H9 (cell line): ENCODE data around the gene MYBPC3. TPM values are rescaled to one million over a fixed set of nuclear protein-coding genes. Genes with fewer than 3 reads are reported as not detected.

ENCODE experiments used
- DNase-seq: peaks from one replicate; pipeline ENCODE4 v3.0.0-alpha.2; 2017
- H2AFZ ChIP-seq: one replicate; pipeline ENCODE4 v1.6.1; 2013; ENCODE audit warnings: mild to moderate bottlenecking, low read length, control low read depth, moderate library complexity
- H2AK5ac ChIP-seq: 2 replicates; pipeline ENCODE4 v1.6.1; 2013; ENCODE audit warnings: low read length, control low read depth, mixed read lengths; ENCODE audit not compliant: insufficient read length
- H2BK120ac ChIP-seq: one replicate; pipeline ENCODE4 v1.6.1; 2013; ENCODE audit warnings: low read depth, mild to moderate bottlenecking, low read length, control low read depth, inconsistent platforms; ENCODE audit not compliant: poor library complexity, severe bottlenecking
- H2BK12ac ChIP-seq: 2 replicates; pipeline ENCODE4 v1.6.1; 2013; ENCODE audit warnings: low read length, control low read depth, mixed read lengths, low read depth; ENCODE audit not compliant: insufficient read length
- H2BK15ac ChIP-seq: 2 replicates; pipeline ENCODE4 v1.6.1; 2013; ENCODE audit warnings: low read depth, low read length, control low read depth
- H2BK20ac ChIP-seq: one replicate; pipeline ENCODE4 v1.6.1; 2013; ENCODE audit warnings: low read depth, mild to moderate bottlenecking, low read length, control low read depth, inconsistent platforms; ENCODE audit not compliant: poor library complexity, severe bottlenecking
- H2BK5ac ChIP-seq: 2 replicates; pipeline ENCODE4 v1.6.1; 2013; ENCODE audit warnings: low read length, control low read depth, mixed read lengths; ENCODE audit not compliant: insufficient read length
- H3K14ac ChIP-seq: 2 replicates; pipeline ENCODE4 v1.6.1; 2013; ENCODE audit warnings: low read length, control low read depth; ENCODE audit not compliant: insufficient read depth
- H3K18ac ChIP-seq: 2 replicates; pipeline ENCODE4 v1.6.1; 2013; ENCODE audit warnings: low read depth, mild to moderate bottlenecking, mixed read lengths, low read length, control low read depth; ENCODE audit not compliant: insufficient read length
- H3K23ac ChIP-seq: 2 replicates; pipeline ENCODE4 v1.6.1; 2013; ENCODE audit warnings: low read length, control low read depth, mixed read lengths, low read depth; ENCODE audit not compliant: insufficient read length
- H3K23me2 ChIP-seq: 2 replicates; pipeline ENCODE4 v1.6.1; 2013; ENCODE audit warnings: low read depth, mild to moderate bottlenecking, mixed read lengths, low read length, control low read depth; ENCODE audit not compliant: insufficient read length, poor library complexity, severe bottlenecking
- H3K27ac ChIP-seq: 2 replicates; pipeline ENCODE4 v1.5.1; 2013; ENCODE audit warnings: low read length, control low read depth, mixed read lengths, low read depth; ENCODE audit not compliant: insufficient read length
- H3K27me3 ChIP-seq: 2 replicates; pipeline ENCODE4 v1.6.1; 2013; ENCODE audit warnings: low read length, control low read depth, inconsistent platforms; ENCODE audit not compliant: insufficient read depth
- H3K4ac ChIP-seq: 2 replicates; pipeline ENCODE4 v1.6.1; 2013; ENCODE audit warnings: low read depth, mild to moderate bottlenecking, control low read depth, inconsistent platforms, low read length, moderate library complexity
- H3K4me1 ChIP-seq: 2 replicates; pipeline ENCODE4 v1.6.1; 2013; ENCODE audit warnings: low read length, control low read depth, inconsistent platforms; ENCODE audit not compliant: insufficient read depth
- H3K4me2 ChIP-seq: 2 replicates; pipeline ENCODE4 v1.6.1; 2013; ENCODE audit warnings: low read length, control low read depth, mixed read lengths; ENCODE audit not compliant: insufficient read length, insufficient read depth
- H3K56ac ChIP-seq: 2 replicates; pipeline ENCODE4 v1.6.1; 2013; ENCODE audit warnings: low read depth, mild to moderate bottlenecking, mixed read lengths, low read length, control low read depth; ENCODE audit not compliant: insufficient read length
- H3K79me1 ChIP-seq: 2 replicates; pipeline ENCODE4 v1.6.1; 2013; ENCODE audit warnings: low read depth, mild to moderate bottlenecking, moderate library complexity, low read length, control low read depth, inconsistent platforms; ENCODE audit not compliant: insufficient read depth, poor library complexity, severe bottlenecking
- H3K79me2 ChIP-seq: 2 replicates; pipeline ENCODE4 v1.6.1; 2013; ENCODE audit warnings: low read length, control low read depth, inconsistent platforms; ENCODE audit not compliant: insufficient read depth
- H3K9ac ChIP-seq: 2 replicates; pipeline ENCODE4 v1.6.1; 2013; ENCODE audit warnings: low read length, control low read depth, mixed read lengths; ENCODE audit not compliant: insufficient read length; ENCODE audit errors: extremely low read depth
- H3K9me3 ChIP-seq: one replicate; pipeline ENCODE4 v1.6.1; 2013; ENCODE audit warnings: low read depth, low read length, inconsistent platforms; ENCODE audit not compliant: control insufficient read depth
- H3T11ph ChIP-seq: one replicate; pipeline ENCODE4 v1.6.1; 2013; ENCODE audit warnings: mild to moderate bottlenecking, low read length, control low read depth, inconsistent platforms
- H4K20me1 ChIP-seq: one replicate; pipeline ENCODE4 v1.6.1; 2013; ENCODE audit not compliant: control insufficient read depth, insufficient read length, insufficient read depth
- H4K5ac ChIP-seq: 2 replicates; pipeline ENCODE4 v1.6.1; 2013; ENCODE audit warnings: low read depth, mild to moderate bottlenecking, mixed read lengths, low read length, control low read depth; ENCODE audit not compliant: insufficient read length
- H4K8ac ChIP-seq: replicated peaks from 2 replicates; pipeline ENCODE4 v1.6.1; 2013; ENCODE audit warnings: low read length, control low read depth, mixed read lengths, low read depth; ENCODE audit not compliant: insufficient read length
- H4K91ac ChIP-seq: 2 replicates; pipeline ENCODE4 v1.6.1; 2013; ENCODE audit warnings: low read depth, mild to moderate bottlenecking, moderate library complexity, mixed read lengths, low read length, control low read depth; ENCODE audit not compliant: insufficient read length
- H3K27ac Mint-ChIP-seq, 3 experiments: 2 replicates in 2 of 3; 3 replicates in 1 of 3; pipeline ENCODE4 v1.8.0; 2020 to 2021; ENCODE audit warnings: mixed read lengths in 3 of 3, mild to moderate bottlenecking in 1 of 3, moderate library complexity in 1 of 3
- H3K27me3 Mint-ChIP-seq: 2 replicates; pipeline ENCODE4 v1.8.0; 2021; ENCODE audit warnings: low read depth, mild to moderate bottlenecking, moderate library complexity, mixed read lengths
- H3K36me3 Mint-ChIP-seq, 3 experiments: 2 replicates in 2 of 3; 3 replicates in 1 of 3; pipeline ENCODE4 v1.8.0; 2020 to 2021; ENCODE audit warnings: low read depth in 3 of 3, mixed read lengths in 3 of 3; ENCODE audit not compliant: insufficient read depth in 1 of 3
- H3K4me1 Mint-ChIP-seq, 2 experiments: 2 replicates each; pipeline ENCODE4 v1.8.0; 2020; ENCODE audit warnings: mixed read lengths in 2 of 2
- H3K4me3 Mint-ChIP-seq, 2 experiments: 2 replicates in 1 of 2; 3 replicates in 1 of 2; pipeline ENCODE4 v1.8.0; 2020 to 2021; ENCODE audit warnings: mild to moderate bottlenecking in 2 of 2, mixed read lengths in 2 of 2, moderate library complexity in 1 of 2
- H3K9me3 Mint-ChIP-seq, 2 experiments: 2 replicates in 1 of 2; 3 replicates in 1 of 2; pipeline ENCODE4 v1.8.0; 2020; ENCODE audit warnings: mild to moderate bottlenecking in 2 of 2, mixed read lengths in 2 of 2, moderate library complexity in 1 of 2
- WGBS: extraction: QIAGEN DNeasy Blood & Tissue Kit; methylation state at CpG from one replicate; pipeline ENCODE4 v1.1.7; 2013; ENCODE audit warnings: missing lambda C conversion rate, low lambda C conversion rate, mixed read lengths; ENCODE audit not compliant: insufficient read length; ENCODE audit errors: extremely low coverage; 5-methylcytosine and 5-hydroxymethylcytosine counted together
- total RNA-seq: library from RNA; stranded (reverse); gene quantifications from 2 replicates; pipeline ENCODE4 v1.2.1, GENCODE V29; 2021
- TF ChIP-seq, protein P1 (sequence below): fragments of 200-600 bp; sonication (generic); conservative IDR thresholded peaks from 3 replicates; pipeline ENCODE4 v1.8.0; 2021; ENCODE audit warnings: antibody characterized with exemption, mild to moderate bottlenecking

Gene MYBPC3
- total RNA-seq, 1 experiment from 2014 or later = not detected

DNA sequence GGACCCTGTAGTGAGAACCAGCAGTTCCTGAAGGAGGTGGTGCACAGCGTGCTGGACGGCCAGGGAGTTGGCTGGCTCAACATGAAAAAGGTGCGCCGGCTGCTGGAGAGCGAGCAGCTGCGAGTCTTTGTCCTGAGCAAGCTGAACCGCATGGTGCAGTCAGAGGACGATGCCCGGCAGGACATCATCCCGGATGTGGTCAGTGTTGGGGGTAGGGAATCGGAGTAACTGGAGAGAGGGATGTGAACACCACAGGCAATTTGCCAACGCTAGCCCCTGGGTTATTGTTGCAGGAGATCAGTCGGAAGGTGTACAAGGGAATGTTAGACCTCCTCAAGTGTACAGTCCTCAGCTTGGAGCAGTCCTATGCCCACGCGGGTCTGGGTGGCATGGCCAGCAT is 62.6 kb downstream of the MYBPC3 start:
- no peak overlapping the region for H3K27ac ChIP-seq
- Mint-ChIP-seq H3K4me3 (no peak overlapping the region), H3K36me3 (peaks cover 35 to 90% (median 77%) of the 10 kb centered on the region in 3 experiments; a peak in 6 of 7 replicates), H3K4me1 (no peaks in the 10 kb centered on the region), H3K9me3 (no peaks in the 10 kb centered on the region), H3K27ac (no peak overlapping the region; a peak in 1 of 7 replicates), H3K27me3 (no peaks in the 10 kb centered on the region)
- H3K79me2 ChIP-seq = no peaks in the 10 kb centered on the region
- H2BK12ac ChIP-seq = no peak overlapping the region
- no peak overlapping the region for H2BK120ac ChIP-seq
- no peak overlapping the region for H3K14ac ChIP-seq
- H4K20me1 ChIP-seq = no peaks in the 10 kb centered on the region
- no peaks in the 10 kb centered on the region for H3K4me1 ChIP-seq
- H3K9me3 ChIP-seq = no peaks in the 10 kb centered on the region
- no peak overlapping the region for H4K91ac ChIP-seq
- DNase-seq = no peak
- H3T11ph ChIP-seq = no peak overlapping the region
- H3K23ac ChIP-seq = no peak overlapping the region
- H3K4me2 ChIP-seq = no peak overlapping the region
- H3K18ac ChIP-seq = no peak overlapping the region
- H4K5ac ChIP-seq = no peak overlapping the region
- H2AK5ac ChIP-seq = no peak overlapping the region
- H4K8ac ChIP-seq = no peak overlapping the region
- no peak overlapping the region for H2BK20ac ChIP-seq
- H3K79me1 ChIP-seq = no peaks in the 10 kb centered on the region
- no peak overlapping the region for H3K9ac ChIP-seq
- H2BK5ac ChIP-seq = no peak overlapping the region
- no peaks in the 10 kb centered on the region for H3K27me3 ChIP-seq
- H3K4ac ChIP-seq = no peak overlapping the region
- no peak overlapping the region for H2BK15ac ChIP-seq
- no peak overlapping the region for H3K56ac ChIP-seq
- no peaks in the 10 kb centered on the region for H3K23me2 ChIP-seq
- TF ChIP-seq, protein P1, sequence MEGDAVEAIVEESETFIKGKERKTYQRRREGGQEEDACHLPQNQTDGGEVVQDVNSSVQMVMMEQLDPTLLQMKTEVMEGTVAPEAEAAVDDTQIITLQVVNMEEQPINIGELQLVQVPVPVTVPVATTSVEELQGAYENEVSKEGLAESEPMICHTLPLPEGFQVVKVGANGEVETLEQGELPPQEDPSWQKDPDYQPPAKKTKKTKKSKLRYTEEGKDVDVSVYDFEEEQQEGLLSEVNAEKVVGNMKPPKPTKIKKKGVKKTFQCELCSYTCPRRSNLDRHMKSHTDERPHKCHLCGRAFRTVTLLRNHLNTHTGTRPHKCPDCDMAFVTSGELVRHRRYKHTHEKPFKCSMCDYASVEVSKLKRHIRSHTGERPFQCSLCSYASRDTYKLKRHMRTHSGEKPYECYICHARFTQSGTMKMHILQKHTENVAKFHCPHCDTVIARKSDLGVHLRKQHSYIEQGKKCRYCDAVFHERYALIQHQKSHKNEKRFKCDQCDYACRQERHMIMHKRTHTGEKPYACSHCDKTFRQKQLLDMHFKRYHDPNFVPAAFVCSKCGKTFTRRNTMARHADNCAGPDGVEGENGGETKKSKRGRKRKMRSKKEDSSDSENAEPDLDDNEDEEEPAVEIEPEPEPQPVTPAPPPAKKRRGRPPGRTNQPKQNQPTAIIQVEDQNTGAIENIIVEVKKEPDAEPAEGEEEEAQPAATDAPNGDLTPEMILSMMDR = no peak
- no peak overlapping the region for H2AFZ ChIP-seq
- WGBS = no CpG with 5 or more reads among the region's 15 CpGs
